Kidney (tissue), 14 donors: Measurements from ENCODE around the gene SIX4. TPM values are rescaled to one million over a fixed set of nuclear protein-coding genes. Genes with fewer than 3 reads are reported as not detected.

Experiments used
- DNase-seq, 5 donors: peaks; one replicate each; pipeline ENCODE4 v3.0.0-alpha.2; 2013 to 2020
- FAIRE-seq: peaks from 2 replicates; lab custom pipeline; 2012; peaks lifted over from hg19 to GRCh38; lab: Jason Lieb, UNC
- H3K27ac ChIP-seq, 2 donors: one replicate each; pipeline ENCODE4 v1.7.0; 2013; ENCODE audit warnings: low read depth in 2 of 2, low read length in 2 of 2, inconsistent platforms in 1 of 2
- H3K27me3 ChIP-seq: one replicate; pipeline ENCODE4 v1.7.1; 2013; ENCODE audit warnings: low read length, inconsistent platforms; ENCODE audit not compliant: control insufficient read depth, insufficient read depth
- H3K36me3 ChIP-seq, 3 donors: one replicate each; pipeline versions ENCODE4 v1.7.0 to v1.7.1; 2013; ENCODE audit warnings: low read length in 3 of 3, control low read depth in 1 of 3, inconsistent platforms in 1 of 3; ENCODE audit not compliant: insufficient read depth in 3 of 3, control insufficient read depth in 2 of 3
- H3K4me1 ChIP-seq, 3 donors: one replicate each; pipeline versions ENCODE4 v1.7.0 to v1.7.1; 2013; ENCODE audit warnings: low read length in 3 of 3, inconsistent platforms in 1 of 3, low read depth in 1 of 3; ENCODE audit not compliant: control insufficient read depth in 2 of 3, insufficient read depth in 2 of 3
- H3K4me3 ChIP-seq, 3 donors: one replicate each; pipeline versions ENCODE4 v1.7.0 to v1.8.1; 2013; ENCODE audit warnings: low read length in 3 of 3, control low read depth in 1 of 3, inconsistent platforms in 1 of 3
- H3K9ac ChIP-seq, 3 donors: one replicate each; pipeline versions ENCODE4 v1.7.0 to v1.7.1; 2013; ENCODE audit warnings: low read length in 3 of 3, control low read depth in 1 of 3, inconsistent platforms in 1 of 3
- H3K9me3 ChIP-seq, 3 donors: one replicate each; pipeline versions ENCODE4 v1.7.0 to v1.7.1; 2013; ENCODE audit warnings: low read length in 3 of 3, control low read depth in 1 of 3, inconsistent platforms in 1 of 3; ENCODE audit not compliant: control insufficient read depth in 2 of 3, insufficient read depth in 1 of 3
- CTCF ChIP-seq: IDR thresholded peaks from 3 replicates; pipeline ENCODE4 v1.5.1; 2012; ENCODE audit warnings: mild to moderate bottlenecking, moderate library complexity, borderline replicate concordance; ENCODE audit not compliant: insufficient read depth; ENCODE audit errors: extremely low read depth
- intact Hi-C: fragments of 100-400 bp; cut with DNase I; formaldehyde crosslinking; loops from one replicate; pipeline ENCODE4 v1.11.1; 2022
- polyA plus RNA-seq: library from polyadenylated mRNA; stranded (reverse); fragments of 350-450 nt; fragmentation: Illumina TruSeq; extraction: RNeasy Lipid Tissue Mini Kit (QIAGEN cat#74804); gene quantifications from one replicate; pipeline ENCODE4 v1.2.3, GENCODE V29; 2014; ENCODE audit warnings: low read depth, low replicate concordance; ENCODE audit not compliant: insufficient read depth
- total RNA-seq: library from RNA; stranded (reverse); fragmentation: NEBNext Ultra II Directional; extraction: Animal tissue kit (Norgen Biotek cat#: 25700); gene quantifications from one replicate; pipeline ENCODE4 v1.2.1, GENCODE V29; 2021
- donor health status: control.
- donor health status: control.
- donor health status: control.
- donor health status: control.
- donor health status: control.
- donor health status: DM: yes; HTN: yes; CAD: no.
- donor health status: Normal renal cell carcinoma (clear cell type).

SIX4 gene
- total and polyA plus RNA-seq, 2 donors from 2014 or later, result 0.75 to 2.8 TPM

- FAIRE-seq, result no peak
- intact Hi-C loops, result no loop called here
- no peak for DNase-seq
Observed at GRCh38 chr14:60768602-60769001, 44.5 kb upstream of the SIX4 start.

GRCh38 chr14:60760644-60761364 lies 36.7 kb upstream of the SIX4 start:
- Histone ChIP-seq H3K4me1 (no peaks in the 10 kb centered on the region), H3K27ac (no peak overlapping the region), H3K4me3 (no peak overlapping the region), H3K9ac (no peak overlapping the region), H3K9me3 (no peaks in the 10 kb centered on the region), H3K36me3 (no peaks in the 10 kb centered on the region), H3K27me3 (no peaks in the 10 kb centered on the region)
- intact Hi-C loops, result no loop called here
- FAIRE-seq, result no peak
- TF ChIP-seq CTCF, result no peak
- no peak for DNase-seq

More at GRCh38 chr14:60768602-60769001, 44.5 kb upstream of the SIX4 start:
- TF ChIP-seq CTCF, result no peak
- Histone ChIP-seq H3K27me3 (no peaks in the 10 kb centered on the region), H3K36me3 (no peaks in the 10 kb centered on the region), H3K4me3 (no peak overlapping the region), H3K27ac (no peak overlapping the region), H3K9ac (no peak overlapping the region), H3K9me3 (no peaks in the 10 kb centered on the region), H3K4me1 (no peaks in the 10 kb centered on the region)

- H3K9ac ChIP-seq, result no peak overlapping the region
- no peak for TF ChIP-seq CTCF
- no peaks in the 10 kb centered on the region for H3K4me1 ChIP-seq
- no peaks in the 10 kb centered on the region for H3K36me3 ChIP-seq
- no peaks in the 10 kb centered on the region for H3K9me3 ChIP-seq
- no peak overlapping the region for H3K27ac ChIP-seq
- DNase-seq, result no peak
- FAIRE-seq, result no peak
- no peaks in the 10 kb centered on the region for H3K27me3 ChIP-seq
- intact Hi-C loops, result no loop called here
- no peak overlapping the region for H3K4me3 ChIP-seq
Observed at GRCh38 chr14:60760209-60760608, 36.1 kb upstream of the SIX4 start.
